Left renal pelvis (tissue), 4 donors: Measurements from ENCODE around the gene ZBTB17. TPM values are rescaled to one million over a fixed set of nuclear protein-coding genes. Genes with fewer than 3 reads are reported as not detected.
"Not testable (repeated sequence)": the region's sequence is repeated elsewhere in the genome, so short reads cannot be mapped to it uniquely, and the experiment has no call there.

Experiments
- DNase-seq, 4 donors: peaks; one replicate each; pipeline ENCODE4 v3.0.0-alpha.2; 2013; ENCODE audit warnings: low read depth in 4 of 4, low spot score in 3 of 4
- polyA plus RNA-seq, 4 donors: library from polyadenylated mRNA; unstranded; fragments of 120-200 nt; gene quantifications; one replicate each; pipeline ENCODE4 v1.2.1, GENCODE V29; 2013; ENCODE audit not compliant: insufficient read length in 4 of 4

ZBTB17 gene
- 10 to 100 TPM; 26.7 to 40.9 (median 28.5) TPM for polyA plus RNA-seq

- DNase-seq, result peak; percentile 83 to 90 (median 84)
These were observed at the start of gene ZBTB17 for GRCh38 chr1:15975805-15976680. TSS of gene ZBTB17 (minus strand) at chr1:15976101. CDS start at chr1:15948495, 27,606 bp downstream.

DNA sequence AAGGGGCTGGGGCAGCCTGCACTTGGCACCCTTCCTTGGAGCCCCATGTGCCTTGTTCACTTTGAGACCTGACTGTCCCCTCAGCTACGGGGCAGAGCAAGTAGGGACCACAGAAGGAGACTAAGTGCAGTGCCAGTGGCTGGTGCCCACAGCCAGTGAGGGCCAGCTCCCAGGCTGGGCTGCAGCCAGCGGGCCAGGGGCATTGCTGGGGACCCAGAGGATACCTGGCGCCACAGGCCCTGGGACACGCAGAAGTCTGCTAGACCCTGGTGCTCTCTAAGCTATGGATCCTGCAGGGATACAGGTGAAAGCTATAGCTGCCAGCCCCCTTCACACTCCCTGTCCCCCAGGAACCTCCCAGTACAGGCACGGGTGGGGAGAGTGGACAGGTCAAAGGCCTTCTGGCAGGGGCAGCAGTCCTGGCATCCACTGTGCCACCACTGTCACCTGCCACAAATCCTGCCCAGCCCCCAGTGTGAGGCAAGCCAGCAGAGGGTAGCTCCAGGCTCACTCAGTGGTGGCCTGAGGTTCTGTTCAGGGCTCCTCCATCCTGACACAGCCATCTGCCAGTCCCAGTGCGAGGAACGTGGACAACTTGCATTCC is 47.3 kb upstream of the ZBTB17 start:
- no peak for DNase-seq

DNA sequence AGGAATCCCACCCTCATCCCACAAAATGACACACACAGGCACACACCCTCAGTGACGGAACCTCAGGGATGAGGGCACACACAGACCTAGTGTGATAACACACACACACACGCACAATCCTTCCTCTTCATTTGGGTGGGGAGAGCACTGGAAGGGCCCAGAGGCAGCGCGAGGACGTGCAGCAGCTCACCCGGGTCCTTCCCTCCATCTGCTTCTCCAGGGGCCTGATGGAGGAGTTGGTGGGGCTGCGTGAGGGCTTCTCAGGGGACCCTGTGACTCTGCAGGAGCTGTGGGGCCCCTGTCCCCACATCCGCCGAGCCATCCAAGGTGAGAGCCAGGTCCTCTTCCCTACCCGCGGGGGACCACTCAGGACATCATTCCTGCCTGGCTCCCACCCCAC is 46.5 kb upstream of the ZBTB17 start:
- no peak for DNase-seq

DNA sequence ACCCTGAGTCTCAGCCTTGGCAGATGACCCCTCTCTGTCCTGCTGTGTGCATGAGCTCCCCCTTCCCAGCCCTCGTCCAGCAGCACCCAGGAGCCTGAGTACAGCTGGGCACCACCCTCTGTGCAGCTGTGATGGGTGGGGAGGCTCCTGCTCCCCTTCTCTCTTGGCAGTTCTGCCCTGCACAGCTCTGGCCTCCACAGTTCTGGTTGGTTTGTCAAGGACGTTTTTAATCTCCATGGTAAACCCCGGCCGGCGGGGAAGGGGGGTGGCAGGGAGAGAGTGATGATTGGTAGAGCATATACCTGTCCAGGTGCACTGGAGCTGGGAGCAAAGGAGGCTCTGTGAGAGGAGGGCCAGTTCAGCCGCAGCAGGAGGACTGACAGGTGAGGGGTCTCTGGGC is 45.8 kb upstream of the ZBTB17 start, which contains the start of gene CLCNKA:
Gene CLCNKA, plus strand, starts transcription at position 356 of the 400 bp plus-strand sequence. CDS start 584 bp downstream, outside the sequence.
- no peak for DNase-seq

GRCh38 chr1:16020878-16021277 is 45.0 kb upstream of the ZBTB17 start:
- not testable (repeated sequence) for DNase-seq

DNA sequence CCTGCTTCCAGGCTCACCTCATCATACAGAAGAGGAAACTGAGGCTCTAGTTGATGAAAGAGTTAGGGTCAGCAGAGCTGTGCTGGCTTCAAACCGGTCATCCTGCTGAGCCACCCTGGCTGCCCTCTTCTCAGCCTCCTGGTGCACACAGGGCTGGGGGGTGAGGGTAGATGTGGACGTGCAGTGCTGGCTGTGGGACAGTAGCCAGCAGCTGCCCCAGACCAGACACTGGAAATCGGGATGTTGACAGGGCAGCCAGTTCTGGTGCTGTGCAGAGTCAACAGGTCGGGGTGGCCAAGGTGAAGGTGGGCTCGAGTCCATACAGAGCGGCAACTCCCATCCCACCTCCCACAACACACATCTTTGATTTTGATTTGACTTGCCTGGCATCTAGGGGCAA is 44.4 kb upstream of the ZBTB17 start:
- no peak for DNase-seq

- no peak for DNase-seq
These were observed 43.9 kb upstream of the ZBTB17 start for GRCh38 chr1:16019644-16020277.

DNA sequence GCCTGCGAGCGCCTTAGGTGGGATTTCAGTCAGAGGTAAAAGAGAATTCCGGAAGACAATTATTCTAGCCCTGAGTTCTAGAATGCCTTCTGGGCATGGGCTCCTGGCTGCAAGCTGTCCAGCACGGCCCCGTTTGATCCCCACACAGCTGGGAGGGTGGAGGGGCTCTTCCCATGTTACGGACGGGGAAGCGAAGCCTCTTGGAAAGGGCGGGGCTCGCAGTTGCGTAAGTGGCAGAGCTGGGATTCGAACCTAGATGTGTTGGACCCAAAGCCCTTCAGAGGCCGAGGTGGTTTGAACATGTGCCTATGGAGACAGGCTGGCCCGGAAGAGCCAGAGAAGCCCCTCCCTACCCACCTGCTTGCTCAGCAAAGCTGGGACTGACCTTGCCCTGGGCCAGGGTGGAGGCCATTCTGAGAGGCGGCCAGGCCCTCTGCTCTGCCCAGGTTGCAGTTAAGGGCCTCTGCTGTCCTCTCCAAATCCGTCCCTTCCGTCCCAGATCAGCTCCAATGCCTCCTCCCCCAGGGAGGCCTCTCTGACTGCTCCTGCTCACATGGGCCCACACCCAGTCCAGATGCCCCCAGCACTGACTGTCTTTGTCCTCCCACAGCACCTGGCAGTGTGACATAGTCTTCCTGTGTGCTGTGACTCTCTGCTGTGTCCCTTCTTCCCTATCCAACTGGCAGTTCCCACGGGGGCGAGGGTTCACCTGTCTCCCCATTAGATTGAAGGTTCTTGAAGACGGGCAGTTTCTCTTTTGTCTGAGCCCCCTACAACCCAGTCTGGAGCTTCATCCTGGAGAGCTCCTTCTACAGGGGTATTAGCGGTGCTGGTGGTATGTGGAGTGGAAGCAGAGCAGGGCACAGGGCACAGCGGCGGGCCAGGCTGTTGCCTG is 43.1 kb upstream of the ZBTB17 start:
- DNase-seq, result no peak

DNA sequence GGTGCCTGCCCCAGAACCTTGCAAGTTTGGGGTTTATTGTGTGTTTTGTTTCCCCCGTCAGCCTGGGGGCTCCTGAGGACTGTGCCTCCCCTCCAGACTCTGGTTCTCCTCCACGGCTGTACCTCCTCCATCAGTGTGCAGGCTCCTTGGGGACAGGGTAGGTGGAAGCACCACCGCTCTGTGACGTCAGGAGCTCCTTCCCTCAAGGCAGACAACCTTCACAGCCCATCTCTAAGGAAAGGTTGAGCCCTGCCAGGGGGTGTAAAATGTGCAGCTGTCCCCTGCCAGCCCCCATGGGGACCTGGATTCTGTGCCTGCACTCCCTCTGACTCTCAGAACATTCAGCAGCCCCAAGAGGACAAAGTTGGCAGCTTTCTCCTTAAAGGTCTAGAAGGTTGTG is 42.4 kb upstream of the ZBTB17 start:
- no peak for DNase-seq

DNA sequence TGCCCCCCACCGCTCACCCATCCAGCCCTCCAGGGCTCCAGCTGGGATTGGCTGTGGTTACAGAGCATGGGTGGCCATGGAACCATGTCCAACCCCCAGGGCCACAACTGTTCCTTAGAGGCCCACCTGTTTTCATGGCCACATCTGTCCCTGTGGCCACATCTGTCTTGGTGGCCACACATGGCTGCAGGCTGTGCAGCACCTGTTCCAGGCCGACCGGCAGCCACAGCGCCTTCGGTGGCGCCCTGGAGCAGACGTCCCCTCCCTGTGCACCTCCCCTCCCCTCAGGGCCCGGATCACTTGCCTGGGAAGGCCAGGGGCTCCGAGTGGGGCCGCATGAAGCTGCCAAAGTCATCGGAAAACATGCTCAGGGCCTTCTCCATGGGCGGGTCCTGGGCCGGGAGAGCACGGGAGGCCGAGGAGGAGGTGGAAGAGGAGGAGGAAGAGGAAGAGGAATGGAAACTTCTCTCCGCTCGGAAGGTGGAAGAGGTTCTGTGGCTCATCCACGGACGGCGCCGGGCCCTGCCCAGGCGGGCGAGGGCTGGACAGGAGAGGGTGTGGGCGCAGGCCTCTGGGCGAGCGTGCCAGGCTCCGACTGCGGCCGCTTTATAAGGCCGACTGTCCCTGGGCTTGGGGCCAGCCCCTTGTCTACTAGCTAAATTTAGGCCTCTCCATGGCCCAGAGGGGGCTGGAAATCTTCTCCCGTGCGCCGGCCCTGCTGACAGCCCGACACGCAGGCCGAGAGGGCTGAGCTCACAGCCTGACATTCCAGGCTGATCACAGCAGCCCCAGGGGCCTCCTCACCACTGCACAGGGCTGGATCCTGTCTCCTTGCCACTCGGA is 41.8 kb upstream of the ZBTB17 start, which contains the start of gene HSPB7:
Gene HSPB7, minus strand, starts transcription at position 583 of the 843 bp plus-strand sequence. Its CDS starts 80 bp downstream, at position 503.
- DNase-seq, result no peak

- DNase-seq, result no peak
These were observed 41.2 kb upstream of the ZBTB17 start for GRCh38 chr1:16017076-16017460.

- no peak for DNase-seq
These were observed 40.3 kb upstream of the ZBTB17 start for GRCh38 chr1:16015960-16016901.

DNA sequence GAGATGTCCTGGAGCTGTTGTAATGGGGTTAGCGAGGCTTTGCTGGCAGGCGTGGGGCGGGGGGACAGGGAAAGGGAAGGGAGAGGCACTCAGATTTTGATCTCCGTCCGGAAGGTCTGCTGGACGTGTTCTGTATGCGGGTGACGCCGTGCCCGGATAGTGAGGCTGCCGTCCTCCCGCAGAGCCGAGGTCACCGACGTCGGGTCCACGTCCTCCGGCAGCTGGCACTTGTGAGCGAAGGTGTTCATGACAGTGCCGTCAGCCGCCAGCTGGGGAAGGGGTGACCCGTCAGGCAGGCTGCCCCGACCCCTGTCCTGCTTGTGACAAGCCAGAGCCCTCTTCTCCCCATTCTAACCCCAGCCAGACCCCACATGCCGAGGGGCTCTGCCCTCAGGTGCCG is 39.6 kb upstream of the ZBTB17 start:
- DNase-seq, result no peak

- DNase-seq, result no peak
These were observed 38.9 kb upstream of the ZBTB17 start for GRCh38 chr1:16014509-16015482.

- DNase-seq, result no peak
These were observed 38.0 kb upstream of the ZBTB17 start for GRCh38 chr1:16013908-16014258.

DNA sequence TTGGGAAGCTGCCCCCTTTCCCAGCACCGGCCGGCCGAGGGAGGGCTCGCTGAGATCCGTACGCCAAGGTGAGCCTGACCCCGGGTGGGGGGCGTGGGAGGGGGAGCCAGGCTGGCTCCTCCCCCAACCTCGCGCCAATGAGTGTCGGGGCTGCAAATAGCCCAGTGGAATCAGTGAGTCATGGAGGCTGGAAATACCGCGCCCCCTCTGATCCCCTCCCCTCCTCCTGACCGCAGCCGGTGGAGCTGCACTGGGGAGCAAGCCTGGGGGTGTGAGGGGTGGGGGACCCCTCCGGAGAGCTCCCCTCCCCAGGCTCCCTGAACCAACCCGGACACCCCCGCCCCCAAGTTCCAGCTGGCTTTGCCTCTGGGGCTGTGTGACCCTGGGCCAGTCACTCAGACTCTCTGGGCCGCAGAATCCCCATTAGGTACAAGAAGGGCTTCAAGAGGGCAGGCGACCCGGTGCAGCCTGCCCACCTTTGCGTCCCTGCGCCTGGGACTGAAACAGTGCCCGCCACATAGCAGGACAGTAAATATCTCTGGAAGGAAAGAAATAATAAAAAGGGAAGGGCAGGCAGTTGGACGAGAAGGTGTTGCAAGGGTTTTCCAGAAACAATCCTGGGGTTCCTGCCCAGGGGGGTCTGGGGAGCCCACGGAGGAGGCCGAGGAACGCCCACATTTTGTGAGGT is 37.5 kb upstream of the ZBTB17 start:
- no peak for DNase-seq
